Measurements from ENCODE around the gene CCDC192.

DNA sequence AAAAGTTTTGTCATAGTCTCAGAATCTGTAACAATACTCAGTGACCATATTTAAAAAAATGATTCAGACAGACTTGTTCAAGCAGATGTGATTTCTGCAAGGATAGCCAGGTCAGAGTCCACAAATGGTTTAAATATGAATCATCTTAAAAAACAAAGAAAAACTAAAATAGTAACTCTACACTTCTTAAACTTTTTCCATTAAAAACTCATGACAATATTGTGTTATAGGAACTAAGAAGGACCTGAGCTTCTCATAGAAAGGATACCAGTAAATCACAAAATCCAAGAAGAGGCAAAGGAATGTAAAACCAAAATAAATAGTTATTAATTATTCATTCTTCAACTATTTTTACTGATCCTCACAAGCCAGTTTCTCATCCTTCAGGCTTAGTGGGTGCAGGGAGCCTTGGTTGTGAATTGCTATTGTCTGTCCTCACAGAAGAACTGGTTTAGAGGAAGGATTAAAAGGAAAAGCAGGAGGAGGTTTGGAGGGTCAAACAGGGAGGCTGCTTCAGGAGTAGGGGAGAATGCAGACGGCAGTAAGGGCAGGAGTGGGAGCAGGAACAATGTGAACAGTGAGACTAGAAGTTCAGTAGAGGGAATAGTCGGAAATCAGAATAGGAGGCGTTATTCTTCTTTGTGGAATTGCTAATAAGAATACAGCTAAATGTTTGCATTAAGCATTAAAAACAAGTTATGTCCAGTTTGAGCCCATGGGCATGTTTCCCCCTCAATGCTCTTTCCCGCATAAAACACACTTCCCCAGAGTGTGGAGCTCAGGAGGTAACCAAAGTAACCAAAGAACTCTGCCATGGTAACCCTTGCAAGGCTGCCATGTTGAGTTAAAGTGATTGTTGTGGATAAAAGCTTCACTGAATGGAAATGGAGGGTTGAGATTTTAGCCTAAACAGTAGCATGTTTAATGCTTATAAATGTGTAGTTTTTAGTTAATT is 110.7 kb downstream of the CCDC192 start:
- TF ChIP-seq, protein P1, sequence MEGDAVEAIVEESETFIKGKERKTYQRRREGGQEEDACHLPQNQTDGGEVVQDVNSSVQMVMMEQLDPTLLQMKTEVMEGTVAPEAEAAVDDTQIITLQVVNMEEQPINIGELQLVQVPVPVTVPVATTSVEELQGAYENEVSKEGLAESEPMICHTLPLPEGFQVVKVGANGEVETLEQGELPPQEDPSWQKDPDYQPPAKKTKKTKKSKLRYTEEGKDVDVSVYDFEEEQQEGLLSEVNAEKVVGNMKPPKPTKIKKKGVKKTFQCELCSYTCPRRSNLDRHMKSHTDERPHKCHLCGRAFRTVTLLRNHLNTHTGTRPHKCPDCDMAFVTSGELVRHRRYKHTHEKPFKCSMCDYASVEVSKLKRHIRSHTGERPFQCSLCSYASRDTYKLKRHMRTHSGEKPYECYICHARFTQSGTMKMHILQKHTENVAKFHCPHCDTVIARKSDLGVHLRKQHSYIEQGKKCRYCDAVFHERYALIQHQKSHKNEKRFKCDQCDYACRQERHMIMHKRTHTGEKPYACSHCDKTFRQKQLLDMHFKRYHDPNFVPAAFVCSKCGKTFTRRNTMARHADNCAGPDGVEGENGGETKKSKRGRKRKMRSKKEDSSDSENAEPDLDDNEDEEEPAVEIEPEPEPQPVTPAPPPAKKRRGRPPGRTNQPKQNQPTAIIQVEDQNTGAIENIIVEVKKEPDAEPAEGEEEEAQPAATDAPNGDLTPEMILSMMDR (IDR thresholded peaks at IDR 0.05) = no peak
- TF ChIP-seq POLR2A (IDR thresholded peaks at IDR 0.05) = no peak
